ENCODE results near the gene PITPNM2.

Gene PITPNM2

GRCh38 chr12:123143736-123144461 lies 7.0 kb downstream of the PITPNM2 start:
- H3K27me3 ChIP-seq (ENCODE audit: insufficient read depth, low read length), result no peaks in the 10 kb centered on the region
- H3K79me2 ChIP-seq (ENCODE audit: control insufficient read depth, insufficient read depth, low read length, unreplicated experiment), result peaks cover 42% of the 10 kb centered on the region
- peaks cover 44% of the 10 kb centered on the region for H3K4me1 ChIP-seq (ENCODE audit: control insufficient read depth, insufficient read depth, low read length, unreplicated experiment)
- no peak overlapping the region for H3K27ac ChIP-seq (ENCODE audit: low read depth, low read length)
- no peak overlapping the region for H3K4me3 ChIP-seq (ENCODE audit: low read depth, low read length)
- no peaks in the 10 kb centered on the region for H3K36me3 ChIP-seq (ENCODE audit: insufficient read depth, low read length)
- no peak overlapping the region for H2AFZ ChIP-seq (ENCODE audit: low read length, unreplicated experiment)

DNA sequence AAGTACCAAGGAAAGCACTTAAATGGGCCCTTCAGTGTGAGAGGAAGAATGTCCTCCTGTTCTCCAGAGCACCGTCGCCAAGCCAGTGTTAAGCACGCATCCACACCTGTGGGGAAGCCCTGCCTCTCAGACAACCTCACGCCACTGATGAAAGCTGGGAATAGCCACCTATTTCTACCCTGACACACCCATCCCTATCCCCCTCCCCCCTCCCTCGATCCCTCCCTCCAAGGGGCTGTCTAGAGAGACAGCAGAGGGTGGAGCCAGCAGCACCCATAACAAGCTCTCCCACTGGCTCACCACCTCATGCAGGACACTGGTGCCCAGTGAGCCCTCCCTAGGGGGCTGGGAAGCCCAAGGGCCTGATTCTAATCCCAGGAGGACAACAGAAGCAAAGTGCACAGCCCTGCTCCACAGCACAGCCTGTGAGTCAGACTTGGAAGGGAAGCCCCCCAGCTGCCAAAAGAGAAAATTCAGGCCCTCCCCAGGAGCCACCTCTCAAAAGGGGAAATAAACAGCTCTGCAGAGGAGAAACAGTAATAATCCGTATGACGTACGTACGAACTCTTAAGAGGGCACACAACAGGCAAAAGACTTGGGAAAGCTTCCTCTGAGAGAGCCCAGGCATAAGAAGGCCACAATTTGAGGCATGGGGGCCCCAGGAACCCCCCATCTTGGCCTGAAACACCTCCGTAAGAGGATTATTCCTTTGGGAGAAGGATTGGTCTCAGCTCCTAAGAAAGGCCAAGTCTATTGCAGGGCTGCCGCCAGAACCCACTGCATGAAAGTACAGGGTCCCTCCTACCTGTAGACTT lies 7.8 kb downstream of the PITPNM2 start:
- H2AFZ ChIP-seq (ENCODE audit: low read length, unreplicated experiment), result no peak overlapping the region
- peaks cover 44% of the 10 kb centered on the region for H3K4me1 ChIP-seq (ENCODE audit: control insufficient read depth, insufficient read depth, low read length, unreplicated experiment)
- H3K4me3 ChIP-seq (ENCODE audit: low read depth, low read length), result no peak overlapping the region
- H3K79me2 ChIP-seq (ENCODE audit: control insufficient read depth, insufficient read depth, low read length, unreplicated experiment), result peaks cover 42% of the 10 kb centered on the region
- H3K27ac ChIP-seq (ENCODE audit: low read depth, low read length), result no peak overlapping the region
- H3K36me3 ChIP-seq (ENCODE audit: insufficient read depth, low read length), result no peaks in the 10 kb centered on the region
- H3K27me3 ChIP-seq (ENCODE audit: insufficient read depth, low read length), result no peaks in the 10 kb centered on the region

GRCh38 chr12:123142518-123142840 lies 8.4 kb downstream of the PITPNM2 start:
- Histone ChIP-seq H3K4me3 (ENCODE audit: low read depth, low read length) (no peak overlapping the region), H3K27me3 (ENCODE audit: insufficient read depth, low read length) (no peaks in the 10 kb centered on the region), H3K27ac (ENCODE audit: low read depth, low read length) (peak overlapping the region; percentile 79), H3K36me3 (ENCODE audit: insufficient read depth, low read length) (no peaks in the 10 kb centered on the region), H2AFZ (ENCODE audit: low read length, unreplicated experiment) (no peak overlapping the region), H3K4me1 (ENCODE audit: control insufficient read depth, insufficient read depth, low read length, unreplicated experiment) (peaks cover 44% of the 10 kb centered on the region), H3K79me2 (ENCODE audit: control insufficient read depth, insufficient read depth, low read length, unreplicated experiment) (peaks cover 39% of the 10 kb centered on the region)

- Histone ChIP-seq H2AFZ (ENCODE audit: low read length, unreplicated experiment) (no peak overlapping the region), H3K79me2 (ENCODE audit: control insufficient read depth, insufficient read depth, low read length, unreplicated experiment) (peaks cover 38% of the 10 kb centered on the region), H3K27me3 (ENCODE audit: insufficient read depth, low read length) (no peaks in the 10 kb centered on the region), H3K36me3 (ENCODE audit: insufficient read depth, low read length) (no peaks in the 10 kb centered on the region), H3K27ac (ENCODE audit: low read depth, low read length) (peak overlapping the region; percentile 79), H3K4me1 (ENCODE audit: control insufficient read depth, insufficient read depth, low read length, unreplicated experiment) (peaks cover 44% of the 10 kb centered on the region), H3K4me3 (ENCODE audit: low read depth, low read length) (peak overlapping the region; percentile 54)
These were observed 9.0 kb downstream of the PITPNM2 start for GRCh38 chr12:123141615-123142517.

- Histone ChIP-seq H3K27ac (ENCODE audit: low read depth, low read length) (peak overlapping the region; percentile 79), H2AFZ (ENCODE audit: low read length, unreplicated experiment) (no peak overlapping the region), H3K4me3 (ENCODE audit: low read depth, low read length) (peak overlapping the region; percentile 54), H3K36me3 (ENCODE audit: insufficient read depth, low read length) (no peaks in the 10 kb centered on the region), H3K27me3 (ENCODE audit: insufficient read depth, low read length) (no peaks in the 10 kb centered on the region), H3K79me2 (ENCODE audit: control insufficient read depth, insufficient read depth, low read length, unreplicated experiment) (peaks cover 36% of the 10 kb centered on the region), H3K4me1 (ENCODE audit: control insufficient read depth, insufficient read depth, low read length, unreplicated experiment) (peaks cover 44% of the 10 kb centered on the region)
These were observed 9.9 kb downstream of the PITPNM2 start for GRCh38 chr12:123140676-123141614.

DNA sequence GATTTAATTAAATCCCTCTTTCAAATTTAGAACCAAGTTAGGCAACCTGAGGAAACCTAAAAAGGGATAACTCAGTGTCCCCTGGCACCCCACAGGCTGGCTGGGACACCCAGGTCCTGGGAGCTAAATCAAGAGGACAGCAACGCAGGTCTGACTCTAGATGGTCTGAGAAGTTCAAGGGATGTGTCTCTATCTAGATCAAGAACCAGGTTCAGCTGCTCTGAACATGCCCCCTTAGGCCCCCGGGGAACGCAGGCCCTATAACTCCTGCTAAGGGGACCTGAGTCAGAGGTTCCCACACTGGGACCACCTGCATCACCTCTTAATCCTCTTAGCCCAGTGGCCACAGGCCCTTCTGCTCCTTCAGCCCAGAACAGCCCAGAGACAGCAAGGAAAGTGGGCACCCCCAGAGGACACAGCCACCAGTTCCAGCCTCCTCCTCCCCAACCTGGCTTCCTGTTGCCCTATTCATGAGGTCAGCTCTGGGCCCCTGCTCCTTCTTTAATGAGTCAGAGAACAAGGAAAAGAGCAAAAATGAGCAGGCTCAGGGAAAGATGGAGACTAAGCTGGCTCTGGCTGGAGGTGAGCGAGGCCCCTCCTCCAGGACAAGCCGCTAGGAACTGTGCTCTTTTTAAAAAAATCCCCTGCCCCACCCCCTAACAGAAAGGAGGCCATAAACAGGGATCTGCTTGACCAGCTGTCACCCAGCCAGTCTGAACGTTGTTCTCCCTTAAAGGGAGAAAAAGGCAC lies 10.8 kb downstream of the PITPNM2 start:
- peak overlapping the region; percentile 22 for H3K27ac ChIP-seq (ENCODE audit: low read depth, low read length)
- no peak overlapping the region for H2AFZ ChIP-seq (ENCODE audit: low read length, unreplicated experiment)
- no peaks in the 10 kb centered on the region for H3K27me3 ChIP-seq (ENCODE audit: insufficient read depth, low read length)
- peak overlapping the region; percentile 30; the same call in 1 of the 2 replicates for H3K4me3 ChIP-seq (ENCODE audit: low read depth, low read length)
- peaks cover 44% of the 10 kb centered on the region for H3K4me1 ChIP-seq (ENCODE audit: control insufficient read depth, insufficient read depth, low read length, unreplicated experiment)
- peaks cover 33% of the 10 kb centered on the region for H3K79me2 ChIP-seq (ENCODE audit: control insufficient read depth, insufficient read depth, low read length, unreplicated experiment)
- H3K36me3 ChIP-seq (ENCODE audit: insufficient read depth, low read length), result no peaks in the 10 kb centered on the region

GRCh38 chr12:123135688-123136087 lies 15.2 kb downstream of the PITPNM2 start:
- H3K79me2 ChIP-seq (ENCODE audit: control insufficient read depth, insufficient read depth, low read length, unreplicated experiment), result peaks cover 20% of the 10 kb centered on the region
- H3K4me3 ChIP-seq (ENCODE audit: low read depth, low read length), result no peak overlapping the region
- no peaks in the 10 kb centered on the region for H3K27me3 ChIP-seq (ENCODE audit: insufficient read depth, low read length)
- H3K36me3 ChIP-seq (ENCODE audit: insufficient read depth, low read length), result no peaks in the 10 kb centered on the region; the same call in 1 of the 2 replicates
- no peak overlapping the region for H3K27ac ChIP-seq (ENCODE audit: low read depth, low read length)
- H2AFZ ChIP-seq (ENCODE audit: low read length, unreplicated experiment), result no peak overlapping the region
- H3K4me1 ChIP-seq (ENCODE audit: control insufficient read depth, insufficient read depth, low read length, unreplicated experiment), result peaks cover 22% of the 10 kb centered on the region

- Histone ChIP-seq H3K27me3 (ENCODE audit: insufficient read depth, low read length) (no peaks in the 10 kb centered on the region), H3K4me1 (ENCODE audit: control insufficient read depth, insufficient read depth, low read length, unreplicated experiment) (peaks cover 13% of the 10 kb centered on the region), H3K79me2 (ENCODE audit: control insufficient read depth, insufficient read depth, low read length, unreplicated experiment) (peaks cover 16% of the 10 kb centered on the region), H3K27ac (ENCODE audit: low read depth, low read length) (no peak overlapping the region), H3K4me3 (ENCODE audit: low read depth, low read length) (no peak overlapping the region), H3K36me3 (ENCODE audit: insufficient read depth, low read length) (no peaks in the 10 kb centered on the region; the same call in 1 of the 2 replicates), H2AFZ (ENCODE audit: low read length, unreplicated experiment) (no peak overlapping the region)
These were observed 16.1 kb downstream of the PITPNM2 start for GRCh38 chr12:123134826-123135225.

DNA sequence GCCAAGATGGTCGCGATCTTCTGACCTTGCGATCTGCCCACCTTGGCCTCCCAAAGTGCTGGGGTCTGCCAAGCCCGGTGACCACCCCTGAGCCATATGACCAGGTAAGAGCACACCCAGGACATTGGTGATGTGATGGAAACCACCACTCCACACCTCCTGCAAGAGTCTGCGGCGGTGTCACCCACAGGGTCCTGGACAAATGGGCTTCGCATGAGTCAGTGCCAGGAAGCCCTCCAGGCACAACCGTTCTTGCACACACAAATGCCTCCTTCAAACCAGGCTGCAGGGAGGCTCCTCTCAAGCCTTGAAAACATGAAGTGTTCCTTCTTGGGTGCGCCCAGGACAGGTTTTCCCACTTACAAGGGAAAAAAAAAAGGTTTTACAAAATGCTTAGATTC lies 16.6 kb downstream of the PITPNM2 start:
- Histone ChIP-seq H3K4me1 (ENCODE audit: control insufficient read depth, insufficient read depth, low read length, unreplicated experiment) (peaks cover 8% of the 10 kb centered on the region), H3K4me3 (ENCODE audit: low read depth, low read length) (no peak overlapping the region), H3K79me2 (ENCODE audit: control insufficient read depth, insufficient read depth, low read length, unreplicated experiment) (peaks cover 11% of the 10 kb centered on the region), H2AFZ (ENCODE audit: low read length, unreplicated experiment) (no peak overlapping the region), H3K36me3 (ENCODE audit: insufficient read depth, low read length) (no peaks in the 10 kb centered on the region; the same call in 1 of the 2 replicates), H3K27ac (ENCODE audit: low read depth, low read length) (no peak overlapping the region), H3K27me3 (ENCODE audit: insufficient read depth, low read length) (no peaks in the 10 kb centered on the region)
